Heart right ventricle (tissue), 16 donors: Measurements from ENCODE around the gene CBLB. TPM values are rescaled to one million over a fixed set of nuclear protein-coding genes. Genes with fewer than 3 reads are reported as not detected.

Experiments
- ATAC-seq, 8 donors: fragments of 200-7000 bp; cut with Tn5 transposase; one replicate each; pipeline ENCODE4 v1.9.1; 2020; ENCODE audit warnings: mild to moderate bottlenecking in 8 of 8, moderate library complexity in 8 of 8, moderate number of reproducible peaks in 1 of 8
- DNase-seq, 2 donors: peaks; one replicate each; pipeline ENCODE4 v3.0.0-alpha.2; 2020
- H3K27ac ChIP-seq, 10 donors: fragments of 200-600 bp; sonication (generic) in 2 of 10; one replicate each; pipeline versions ENCODE4 v1.5.0 to v1.8.0; 2020 to 2022; ENCODE audit warnings: mild to moderate bottlenecking in 3 of 10
- H3K27me3 ChIP-seq, 7 donors: fragments of 200-600 bp; one replicate each; pipeline ENCODE4 v1.8.0; 2021 to 2022; ENCODE audit warnings: mild to moderate bottlenecking in 2 of 7
- H3K36me3 ChIP-seq, 9 donors: fragments of 200-600 bp; sonication (generic) in 1 of 9; one replicate each; pipeline versions ENCODE4 v1.5.0 to v1.8.0; 2020 to 2022; ENCODE audit warnings: mild to moderate bottlenecking in 2 of 9
- H3K4me1 ChIP-seq, 9 donors: fragments of 200-600 bp; sonication (generic) in 1 of 9; one replicate each; pipeline versions ENCODE4 v1.5.0 to v1.8.0; 2020 to 2022; ENCODE audit warnings: mild to moderate bottlenecking in 4 of 9
- H3K4me3 ChIP-seq, 10 donors: fragments of 200-600 bp; sonication (generic) in 2 of 10; one replicate each; pipeline versions ENCODE4 v1.5.0 to v1.8.0; 2020 to 2022; ENCODE audit warnings: mild to moderate bottlenecking in 7 of 10, moderate library complexity in 2 of 10
- H3K9me3 ChIP-seq, 11 donors: fragments of 200-600 bp in 10 of 11; sonication (generic) in 2 of 11; one replicate each; pipeline versions ENCODE4 v1.5.0 to v1.8.0; 2013 to 2022; ENCODE audit warnings: mild to moderate bottlenecking in 2 of 11, control low read depth in 1 of 11, moderate library complexity in 1 of 11
- CTCF ChIP-seq, 9 donors: fragments of 200-600 bp; sonication (generic) in 2 of 9; IDR thresholded peaks; one replicate each; pipeline versions ENCODE4 v1.5.0 to v1.8.0; 2021 to 2022; ENCODE audit warnings: antibody characterized with exemption in 9 of 9, mild to moderate bottlenecking in 5 of 9, moderate library complexity in 1 of 9
- WGBS, 2 donors: extraction: QIAGEN DNeasy Blood & Tissue Kit; methylation state at CpG; one replicate each; pipeline ENCODE4 v1.1.7; 2013; ENCODE audit warnings: inconsistent platforms in 1 of 2; 5-methylcytosine and 5-hydroxymethylcytosine counted together
- intact Hi-C, 10 donors: fragments of 100-400 bp; cut with DNase I; formaldehyde crosslinking; loops; one replicate each; pipeline versions ENCODE4 v1.11.1 to v1.14.2; 2022
- polyA plus RNA-seq, 2 donors: library from polyadenylated mRNA; stranded (reverse); fragments of 200-250 nt; gene quantifications; one replicate each; pipeline ENCODE4 v1.2.3, GENCODE V29; 2013
- total RNA-seq, 10 donors: library from RNA; stranded (reverse); fragmentation: NEBNext Ultra II Directional in 3 of 10; extraction: Animal tissue kit (Norgen Biotek cat#: 25700) in 3 of 10; gene quantifications; one replicate each; pipeline versions ENCODE4 v1.2.1 to v1.2.4, GENCODE V29; 2021 to 2023
- donor health status: Arrhythmogenic right ventricular cardiomyopathy.
- donor health status: ischemic (EF 13 %, LVEDD 7.1; RV severe dilation, severe dysfunction).
- donor health status: healthy with polysubstance abuse.
- donor health status: DM: no; HTN: yes; CAD: no.
- donor health status: DM: no; HTN: no; CAD: no.
- donor health status: ischemic (EF 25% LVEDD 6.9; RV normal size, moderate dysfunction).
- donor health status: ischemic (EF 25% LVEDD 5.7; RV mildly dilated, moderate dysfunction).
- donor health status: healthy.
- donor health status: DM: yes; HTN: yes; CAD: no.
- donor health status: Ischemic cardiomyopathy.
- donor health status: ischemic (EF 35%, LVEDD 5.7; RV mildly dilated, moderate dysfunction).
- donor health status: nonischemic (EF 11% LVEDD 7.7; RV severe dilation, severe dysfunction).
- donor health status: DM: yes; HTN: yes; CAD: no.
- donor health status: PGD.
- donor health status: ischemic (EF 29% LVEDD 5.4; RV normal size, mild dysfunction).
- donor health status: nonischemic (EF 23%, LVEDD 6.1; RV moderate dilation, normal function).

Gene CBLB
- total and polyA plus RNA-seq, 12 donors = 14.2 to 72.7 (median 46.0) TPM

- Histone ChIP-seq H3K27ac (peak overlapping the region; percentile 95 to 99 (median 98)), H3K4me1 (peaks cover 0 to 61% (median 51%) of the 10 kb centered on the region in 9 donors), H3K9me3 (no peaks in the 10 kb centered on the region), H3K36me3 (peaks cover 0 to 34% (median 0%) of the 10 kb centered on the region in 9 donors), H3K4me3 (peak overlapping the region; percentile 67 to 95 (median 92)), H3K27me3 (no peaks in the 10 kb centered on the region)
- DNase-seq (no peak), ATAC-seq (no peak)
- intact Hi-C loops = loop anchor here in 8 of 10 donors (2.0 to 10.0 kb wide), 13 partner anchors 39 to 341 kb away; no protein-coding TSS in a partner anchor
- WGBS, 2 donors = 0 to 1% methylated on average over 16 of the region's 16 CpGs
- no peak for TF ChIP-seq CTCF (IDR thresholded peaks at IDR 0.05)
Observed at GRCh38 chr3:105867712-105868430, 941 bp downstream of the CBLB start.

- peak in 1 of 8 donors; percentile 5 for ATAC-seq
- intact Hi-C loops = loop anchor here in 8 of 10 donors (5.0 to 10.0 kb wide), 10 partner anchors 40 to 340 kb away; no protein-coding TSS in a partner anchor
Observed at GRCh38 chr3:105866656-105867653, 1.9 kb downstream of the CBLB start.

GRCh38 chr3:105865867-105866350 lies 2.9 kb downstream of the CBLB start:
- Histone ChIP-seq H3K4me3 (peak overlapping the region; percentile 1 to 95 (median 90)), H3K27ac (peak overlapping the region; percentile 30 to 99 (median 98)), H3K4me1 (peaks cover 0 to 80% (median 70%) of the 10 kb centered on the region in 9 donors), H3K36me3 (peaks cover 0 to 54% (median 0%) of the 10 kb centered on the region in 9 donors), H3K27me3 (no peaks in the 10 kb centered on the region), H3K9me3 (no peaks in the 10 kb centered on the region)
- DNase-seq = no peak
- intact Hi-C loops = loop anchor here in 8 of 10 donors (5.0 to 10.0 kb wide), 10 partner anchors 41 to 341 kb away; no protein-coding TSS in a partner anchor
- 30 to 31% methylated on average over 1 of the region's 1 CpG for WGBS, 2 donors
- no peak for ATAC-seq
- no peak for TF ChIP-seq CTCF (IDR thresholded peaks at IDR 0.05)

More at GRCh38 chr3:105866656-105867653, 1.9 kb downstream of the CBLB start:
- Histone ChIP-seq H3K4me1 (peaks cover 0 to 70% (median 60%) of the 10 kb centered on the region in 9 donors), H3K36me3 (peaks cover 0 to 43% (median 0%) of the 10 kb centered on the region in 9 donors), H3K4me3 (peak overlapping the region; percentile 67 to 95 (median 92)), H3K27ac (peak overlapping the region; percentile 95 to 99 (median 98)), H3K9me3 (no peaks in the 10 kb centered on the region), H3K27me3 (no peaks in the 10 kb centered on the region)
- 14 to 16% methylated on average over 9 of the region's 9 CpGs for WGBS, 2 donors
- TF ChIP-seq CTCF (IDR thresholded peaks at IDR 0.05) = no peak
- DNase-seq = no peak
